Sigmoid colon (tissue), 3 donors: Measurements from ENCODE around the gene SLC16A12.

ENCODE experiments used
- CTCF ChIP-seq, 4 experiments: fragments of 450-650 bp in 3 of 4; fragments of 200-600 bp in 1 of 4; IDR thresholded peaks; one replicate each; pipeline ENCODE4 v1.5.1; 2016 to 2019; ENCODE audit warnings: antibody characterized with exemption in 4 of 4, mild to moderate bottlenecking in 3 of 4, moderate library complexity in 2 of 4
- POLR2A ChIP-seq, 2 donors: fragments of 450-650 bp; IDR thresholded peaks; one replicate each; pipeline ENCODE4 v1.6.1; 2016; ENCODE audit warnings: antibody characterized with exemption in 2 of 2, mild to moderate bottlenecking in 2 of 2, moderate library complexity in 2 of 2

GRCh38 chr10:89523274-89523673, 12.1 kb downstream of the SLC16A12 start:
- TF ChIP-seq CTCF (IDR thresholded peaks at IDR 0.05) (no peak), POLR2A (IDR thresholded peaks at IDR 0.05) (no peak)
